ENCODE measurements around the gene MIPEP. TPM values are rescaled to one million over a fixed set of nuclear protein-coding genes. Genes with fewer than 3 reads are reported as not detected.

Gene MIPEP
- total RNA-seq, 1 experiment from 2014 or later: 22.5 TPM

DNA sequence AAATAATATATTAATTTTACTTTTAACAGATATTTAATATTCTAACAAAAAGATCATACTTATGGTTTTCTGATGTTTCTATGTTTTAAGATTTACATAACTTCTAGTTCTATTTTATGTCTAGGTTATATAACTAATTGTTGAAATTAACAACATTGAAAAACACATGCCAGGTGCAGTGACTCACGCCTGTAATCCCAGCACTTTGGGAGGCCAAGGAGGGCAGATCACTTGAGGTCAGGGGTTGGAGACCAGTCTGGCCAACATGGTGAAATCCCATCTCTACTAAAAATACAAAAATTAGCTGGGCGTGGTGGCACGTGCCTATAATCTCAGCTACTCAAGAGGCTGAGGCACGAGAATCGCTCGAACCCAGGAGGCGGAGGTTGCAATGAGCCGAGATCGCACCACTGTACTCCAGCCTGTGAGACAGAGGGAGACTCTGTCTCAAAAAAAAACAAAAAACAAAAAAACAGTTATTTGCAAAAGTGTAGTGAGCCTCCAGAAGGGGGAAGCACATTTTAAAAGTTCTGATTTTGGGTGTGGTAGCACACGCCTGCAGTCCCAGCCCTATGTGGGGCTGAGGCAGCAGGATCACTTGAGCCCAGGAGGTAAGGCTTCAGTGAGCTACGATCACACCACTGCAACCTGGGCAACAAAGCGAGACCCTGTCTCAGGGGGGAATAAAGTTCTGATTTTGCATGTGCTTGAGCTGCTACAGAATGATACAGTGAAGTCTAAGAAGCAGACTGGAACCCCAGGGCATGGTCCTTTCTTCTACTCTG is 18.7 kb downstream of the MIPEP start:
- DNase-seq: no peak
- Histone ChIP-seq H3K27me3 (ENCODE audit: control insufficient read depth, insufficient read depth, low read length) (no peaks in the 10 kb centered on the region), H3K4me3 (ENCODE audit: insufficient read depth, low read depth, low read length) (no peak overlapping the region), H3K36me3 (replicated peaks; ENCODE audit: control insufficient read depth, insufficient read depth, low read length) (no peaks in the 10 kb centered on the region)

- Histone ChIP-seq H3K27me3 (ENCODE audit: control insufficient read depth, insufficient read depth, low read length) (no peaks in the 10 kb centered on the region), H3K4me3 (ENCODE audit: insufficient read depth, low read depth, low read length) (no peak overlapping the region), H3K36me3 (replicated peaks; ENCODE audit: control insufficient read depth, insufficient read depth, low read length) (no peaks in the 10 kb centered on the region)
- no peak for DNase-seq
Measured at GRCh38 chr13:23868521-23868920, 20.7 kb downstream of the MIPEP start.

DNA sequence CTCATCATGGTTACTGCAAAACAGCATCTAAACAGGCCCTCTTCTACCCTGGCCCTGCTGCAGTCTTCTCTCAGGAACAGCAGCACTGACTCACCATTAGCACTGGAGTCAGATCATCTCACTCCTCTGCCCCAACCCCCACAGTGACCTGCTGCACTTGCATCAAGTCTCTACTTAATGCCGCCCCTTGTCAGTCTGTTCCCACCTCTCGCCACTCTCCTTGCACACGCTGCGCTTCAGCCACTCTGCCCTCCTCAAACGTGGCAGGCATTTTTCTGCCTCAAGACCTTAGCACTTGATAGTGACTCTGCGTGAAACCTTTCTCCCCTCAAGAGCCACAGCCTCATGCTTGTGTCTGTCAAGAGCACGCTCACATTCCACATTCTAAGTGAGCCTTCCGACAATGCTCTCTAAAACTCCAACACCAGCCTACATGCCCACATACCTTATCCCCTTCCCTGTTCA is 22.1 kb downstream of the MIPEP start:
- H3K27me3 ChIP-seq (ENCODE audit: control insufficient read depth, insufficient read depth, low read length): no peaks in the 10 kb centered on the region
- no peak overlapping the region for H3K4me3 ChIP-seq (ENCODE audit: insufficient read depth, low read depth, low read length)
- DNase-seq: no peak
- H3K36me3 ChIP-seq (replicated peaks; ENCODE audit: control insufficient read depth, insufficient read depth, low read length): no peaks in the 10 kb centered on the region

GRCh38 chr13:23866420-23867026 is 22.7 kb downstream of the MIPEP start:
- DNase-seq: no peak
- no peak overlapping the region for H3K4me3 ChIP-seq (ENCODE audit: insufficient read depth, low read depth, low read length)
- H3K27me3 ChIP-seq (ENCODE audit: control insufficient read depth, insufficient read depth, low read length): no peaks in the 10 kb centered on the region
- no peaks in the 10 kb centered on the region for H3K36me3 ChIP-seq (replicated peaks; ENCODE audit: control insufficient read depth, insufficient read depth, low read length)

GRCh38 chr13:23865906-23866305 is 23.3 kb downstream of the MIPEP start:
- no peaks in the 10 kb centered on the region for H3K36me3 ChIP-seq (replicated peaks; ENCODE audit: control insufficient read depth, insufficient read depth, low read length)
- no peak overlapping the region for H3K4me3 ChIP-seq (ENCODE audit: insufficient read depth, low read depth, low read length)
- no peaks in the 10 kb centered on the region for H3K27me3 ChIP-seq (ENCODE audit: control insufficient read depth, insufficient read depth, low read length)
- DNase-seq: no peak

- no peak overlapping the region for H3K4me3 ChIP-seq (ENCODE audit: insufficient read depth, low read depth, low read length)
- DNase-seq: no peak
- no peaks in the 10 kb centered on the region for H3K27me3 ChIP-seq (ENCODE audit: control insufficient read depth, insufficient read depth, low read length)
- H3K36me3 ChIP-seq (replicated peaks; ENCODE audit: control insufficient read depth, insufficient read depth, low read length): no peaks in the 10 kb centered on the region
Measured at GRCh38 chr13:23865026-23865425, 24.2 kb downstream of the MIPEP start.

GRCh38 chr13:23861310-23861709 is 27.9 kb downstream of the MIPEP start:
- no peaks in the 10 kb centered on the region for H3K27me3 ChIP-seq (ENCODE audit: control insufficient read depth, insufficient read depth, low read length)
- DNase-seq: no peak
- H3K36me3 ChIP-seq (replicated peaks; ENCODE audit: control insufficient read depth, insufficient read depth, low read length): no peaks in the 10 kb centered on the region
- H3K4me3 ChIP-seq (ENCODE audit: insufficient read depth, low read depth, low read length): no peak overlapping the region

GRCh38 chr13:23859904-23860303 is 29.3 kb downstream of the MIPEP start:
- no peak for DNase-seq
- Histone ChIP-seq H3K4me3 (ENCODE audit: insufficient read depth, low read depth, low read length) (no peak overlapping the region), H3K27me3 (ENCODE audit: control insufficient read depth, insufficient read depth, low read length) (no peaks in the 10 kb centered on the region), H3K36me3 (replicated peaks; ENCODE audit: control insufficient read depth, insufficient read depth, low read length) (no peaks in the 10 kb centered on the region)

DNA sequence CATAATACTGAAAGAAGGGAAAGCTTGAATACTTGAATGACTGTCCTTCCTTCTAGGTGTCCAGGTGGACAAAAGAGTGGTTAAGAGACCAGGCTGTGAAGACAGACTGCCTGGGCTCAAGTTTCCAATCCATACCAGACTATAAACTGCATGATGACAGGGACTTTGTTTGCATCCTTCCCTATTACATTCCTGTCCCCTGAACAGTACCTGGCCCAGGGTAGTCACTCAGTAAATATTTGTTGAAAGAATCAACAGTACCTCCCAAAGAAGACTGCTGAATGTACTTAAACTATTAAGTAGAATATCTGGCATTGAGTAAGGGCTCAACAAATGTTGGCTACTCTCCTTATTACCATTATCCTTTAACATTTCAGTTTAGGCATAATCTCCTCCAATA is 29.7 kb downstream of the MIPEP start:
- Histone ChIP-seq H3K36me3 (replicated peaks; ENCODE audit: control insufficient read depth, insufficient read depth, low read length) (no peaks in the 10 kb centered on the region), H3K4me3 (ENCODE audit: insufficient read depth, low read depth, low read length) (no peak overlapping the region), H3K27me3 (ENCODE audit: control insufficient read depth, insufficient read depth, low read length) (no peaks in the 10 kb centered on the region)
- DNase-seq: no peak

- Histone ChIP-seq H3K27me3 (ENCODE audit: control insufficient read depth, insufficient read depth, low read length) (no peaks in the 10 kb centered on the region), H3K36me3 (replicated peaks; ENCODE audit: control insufficient read depth, insufficient read depth, low read length) (no peaks in the 10 kb centered on the region), H3K4me3 (ENCODE audit: insufficient read depth, low read depth, low read length) (no peak overlapping the region)
- no peak for DNase-seq
Measured at GRCh38 chr13:23858546-23858945, 30.7 kb downstream of the MIPEP start.

- Histone ChIP-seq H3K36me3 (replicated peaks; ENCODE audit: control insufficient read depth, insufficient read depth, low read length) (no peaks in the 10 kb centered on the region), H3K27me3 (ENCODE audit: control insufficient read depth, insufficient read depth, low read length) (no peaks in the 10 kb centered on the region), H3K4me3 (ENCODE audit: insufficient read depth, low read depth, low read length) (no peak overlapping the region)
- peak; percentile 33 for DNase-seq
Measured at GRCh38 chr13:23856008-23856750, 33.0 kb downstream of the MIPEP start.

DNA sequence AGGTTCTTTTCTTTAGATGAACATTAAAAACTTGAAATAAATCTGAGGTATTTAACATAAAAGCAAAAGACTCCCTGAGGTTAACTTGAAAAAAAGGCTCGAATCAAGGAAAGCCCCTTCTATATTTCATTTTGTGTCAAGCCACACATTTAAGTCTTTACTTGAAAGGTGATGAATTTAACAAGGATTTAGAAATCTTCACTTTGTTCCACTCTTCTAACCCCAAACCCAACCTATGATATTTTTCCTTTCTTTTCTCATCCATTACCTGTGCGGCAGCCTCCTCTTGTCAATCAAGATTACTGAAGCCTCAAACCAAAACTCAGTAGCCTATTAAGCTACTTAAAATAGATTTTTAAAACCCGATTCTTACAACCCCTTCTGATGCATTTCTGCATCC is 33.8 kb downstream of the MIPEP start:
- Histone ChIP-seq H3K27me3 (ENCODE audit: control insufficient read depth, insufficient read depth, low read length) (no peaks in the 10 kb centered on the region), H3K4me3 (ENCODE audit: insufficient read depth, low read depth, low read length) (no peak overlapping the region), H3K36me3 (replicated peaks; ENCODE audit: control insufficient read depth, insufficient read depth, low read length) (no peaks in the 10 kb centered on the region)
- no peak for DNase-seq

DNA sequence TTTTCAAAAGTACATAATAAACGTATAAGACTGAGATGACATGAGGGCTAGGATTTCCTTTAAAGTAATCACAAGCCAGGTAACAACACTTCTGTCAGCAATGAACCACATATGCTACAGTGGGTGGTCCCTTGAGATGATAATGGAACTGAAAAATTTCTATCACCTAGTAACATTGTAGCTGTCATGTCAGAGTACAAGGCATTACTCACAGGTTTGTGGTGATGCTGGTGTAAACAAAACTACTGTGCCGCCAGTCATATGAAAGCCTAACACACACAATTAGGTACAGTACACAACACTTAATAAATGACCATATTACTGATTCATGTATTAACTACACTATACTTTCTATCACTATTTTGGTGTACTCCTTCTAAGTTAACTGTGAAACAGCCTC is 36.8 kb downstream of the MIPEP start:
- Histone ChIP-seq H3K4me3 (ENCODE audit: insufficient read depth, low read depth, low read length) (no peak overlapping the region), H3K27me3 (ENCODE audit: control insufficient read depth, insufficient read depth, low read length) (no peaks in the 10 kb centered on the region), H3K36me3 (replicated peaks; ENCODE audit: control insufficient read depth, insufficient read depth, low read length) (no peaks in the 10 kb centered on the region)
- DNase-seq: no peak

DNA sequence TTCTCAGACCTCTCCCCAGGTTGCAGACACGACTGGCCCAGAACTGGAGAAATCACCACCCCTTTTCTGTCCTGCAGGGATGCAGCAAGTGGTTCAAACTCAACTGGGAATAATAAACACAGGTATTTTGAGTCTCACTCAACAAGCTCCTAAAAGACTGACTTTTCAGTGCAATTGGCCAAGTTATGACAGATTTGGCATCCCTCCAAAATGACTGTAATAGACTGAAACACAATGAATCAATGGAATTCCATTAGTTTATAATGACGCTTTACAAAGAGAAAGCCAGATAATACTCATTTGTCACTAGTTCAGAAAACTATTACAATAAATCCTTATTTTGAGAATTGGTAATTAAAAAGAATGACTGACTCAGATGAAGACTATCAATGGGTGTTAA is 38.1 kb downstream of the MIPEP start:
- no peak overlapping the region for H3K4me3 ChIP-seq (ENCODE audit: insufficient read depth, low read depth, low read length)
- no peaks in the 10 kb centered on the region for H3K27me3 ChIP-seq (ENCODE audit: control insufficient read depth, insufficient read depth, low read length)
- no peak for DNase-seq
- no peaks in the 10 kb centered on the region for H3K36me3 ChIP-seq (replicated peaks; ENCODE audit: control insufficient read depth, insufficient read depth, low read length)

- DNase-seq: no peak
- Histone ChIP-seq H3K27me3 (ENCODE audit: control insufficient read depth, insufficient read depth, low read length) (no peaks in the 10 kb centered on the region), H3K36me3 (replicated peaks; ENCODE audit: control insufficient read depth, insufficient read depth, low read length) (no peaks in the 10 kb centered on the region), H3K4me3 (ENCODE audit: insufficient read depth, low read depth, low read length) (no peak overlapping the region)
Measured at GRCh38 chr13:23850134-23850533, 39.1 kb downstream of the MIPEP start.

All from H7 (cell line).